SK-N-SH (cell line): ENCODE data around the gene DCAF5.

Experiments used
- CTCF ChIP-seq: fragments of 200-600 bp; sonication (generic); IDR thresholded peaks from 2 replicates; pipeline ENCODE4 v1.6.1; 2017; ENCODE audit warnings: antibody characterized with exemption, mild to moderate bottlenecking, moderate library complexity
- EZH2phosphoT487 ChIP-seq: fragments of 200-600 bp; sonication (generic); IDR thresholded peaks from 2 replicates; pipeline ENCODE4 v1.6.1; 2017; ENCODE audit warnings: low read depth, mixed run types, mild to moderate bottlenecking, antibody characterized with exemption, moderate library complexity, borderline replicate concordance
- USF2 ChIP-seq: fragments of 150-350 bp; IDR thresholded peaks from 2 replicates; pipeline ENCODE4 v1.6.1; 2017; ENCODE audit warnings: antibody characterized with exemption, low read length, low read depth, borderline replicate concordance

- TF ChIP-seq EZH2phosphoT487 (no peak), CTCF (no peak), USF2 (no peak)
Observed at GRCh38 chr14:69156224-69156623, 3.3 kb upstream of the DCAF5 start.
